GM20000 (cell line): ENCODE measurements around the gene ZDHHC7.
"Not testable (repeated sequence)": the region's sequence is repeated elsewhere in the genome, so short reads cannot be mapped to it uniquely, and the experiment has no call there.

Experiments
- DNase-seq: peaks from one replicate; pipeline ENCODE4 v3.0.0; 2012; ENCODE audit warnings: low spot score
- TF ChIP-seq, protein P1 (sequence below): IDR thresholded peaks from 2 replicates; pipeline ENCODE4 v1.5.1; 2012; ENCODE audit warnings: mild to moderate bottlenecking, control low read depth; ENCODE audit errors: extremely low read depth, missing control alignments

The ZDHHC7 gene

GRCh38 chr16:84948851-84949610, 62.3 kb downstream of the ZDHHC7 start:
- TF ChIP-seq, protein P1, sequence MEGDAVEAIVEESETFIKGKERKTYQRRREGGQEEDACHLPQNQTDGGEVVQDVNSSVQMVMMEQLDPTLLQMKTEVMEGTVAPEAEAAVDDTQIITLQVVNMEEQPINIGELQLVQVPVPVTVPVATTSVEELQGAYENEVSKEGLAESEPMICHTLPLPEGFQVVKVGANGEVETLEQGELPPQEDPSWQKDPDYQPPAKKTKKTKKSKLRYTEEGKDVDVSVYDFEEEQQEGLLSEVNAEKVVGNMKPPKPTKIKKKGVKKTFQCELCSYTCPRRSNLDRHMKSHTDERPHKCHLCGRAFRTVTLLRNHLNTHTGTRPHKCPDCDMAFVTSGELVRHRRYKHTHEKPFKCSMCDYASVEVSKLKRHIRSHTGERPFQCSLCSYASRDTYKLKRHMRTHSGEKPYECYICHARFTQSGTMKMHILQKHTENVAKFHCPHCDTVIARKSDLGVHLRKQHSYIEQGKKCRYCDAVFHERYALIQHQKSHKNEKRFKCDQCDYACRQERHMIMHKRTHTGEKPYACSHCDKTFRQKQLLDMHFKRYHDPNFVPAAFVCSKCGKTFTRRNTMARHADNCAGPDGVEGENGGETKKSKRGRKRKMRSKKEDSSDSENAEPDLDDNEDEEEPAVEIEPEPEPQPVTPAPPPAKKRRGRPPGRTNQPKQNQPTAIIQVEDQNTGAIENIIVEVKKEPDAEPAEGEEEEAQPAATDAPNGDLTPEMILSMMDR = no peak
- no peak for DNase-seq

DNA sequence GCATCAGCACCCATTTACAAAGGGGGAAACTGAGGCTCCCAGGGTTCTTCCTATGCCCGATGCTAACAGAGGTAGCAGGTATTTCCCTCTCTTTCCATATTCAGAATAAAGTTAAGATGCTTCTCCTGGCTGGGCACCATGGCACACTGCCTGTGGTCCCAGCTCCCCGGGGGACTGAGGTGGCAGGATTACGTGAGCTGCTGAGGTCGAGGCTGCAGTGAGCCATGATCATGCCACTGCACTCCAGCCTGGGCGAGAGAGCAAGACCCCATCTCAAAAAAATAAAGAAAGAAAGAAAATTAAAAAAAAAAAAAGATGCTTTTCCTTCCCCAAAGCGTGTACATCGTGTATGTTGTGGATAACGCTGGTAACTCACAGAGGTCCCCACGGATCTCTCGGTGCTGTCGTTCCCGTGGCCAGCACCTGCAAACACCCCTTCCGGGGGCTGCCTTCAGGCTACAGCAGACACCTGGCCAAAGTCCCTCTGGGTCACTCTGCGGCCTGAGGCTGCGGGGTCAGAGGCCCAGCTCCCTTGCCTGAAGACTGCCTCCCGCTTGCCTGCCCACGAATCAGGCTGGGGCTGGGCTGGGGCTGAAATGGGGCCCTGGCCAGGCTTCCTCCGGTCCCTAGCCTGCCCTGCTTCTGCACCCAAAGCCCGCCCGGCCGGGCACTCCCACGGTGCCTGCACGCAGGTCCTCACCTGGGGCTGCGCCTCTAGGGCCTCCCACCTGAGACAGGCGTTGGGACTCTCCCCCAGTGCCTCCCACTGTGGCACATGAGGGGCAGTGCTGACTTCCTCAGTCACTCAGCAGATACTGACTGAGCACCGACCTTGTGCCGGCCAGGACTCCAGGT, 63.1 kb downstream of the ZDHHC7 start:
- TF ChIP-seq, protein P1 = no peak

GRCh38 chr16:84947022-84947421, 64.3 kb downstream of the ZDHHC7 start:
- no peak for DNase-seq
- TF ChIP-seq, protein P1 = no peak

More for the DNA sequence above, 63.1 kb downstream of the ZDHHC7 start:
- DNase-seq = no peak

DNA sequence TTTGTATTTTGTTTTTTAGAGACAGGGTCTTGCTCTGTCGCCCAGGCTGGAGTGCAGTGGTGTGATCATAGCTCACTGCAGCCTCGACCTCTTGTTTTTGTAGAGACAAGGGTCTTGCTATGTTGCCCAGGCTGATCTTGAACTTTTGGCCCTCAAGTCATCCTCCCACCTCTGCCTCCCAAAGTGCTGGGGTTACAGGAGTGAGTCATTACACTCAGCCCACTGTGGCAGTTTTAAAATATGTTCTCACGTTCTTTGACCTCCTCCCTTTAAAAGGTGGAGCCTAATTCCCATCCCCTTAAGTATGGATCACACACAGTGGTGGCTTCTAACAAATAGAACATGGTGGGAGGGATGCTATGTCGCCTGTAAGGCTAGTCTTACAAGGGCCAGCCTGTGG, 67.7 kb downstream of the ZDHHC7 start:
- TF ChIP-seq, protein P1 = no peak

GRCh38 chr16:84942786-84943185, 68.5 kb downstream of the ZDHHC7 start:
- no peak for DNase-seq
- TF ChIP-seq, protein P1 = no peak

More for the DNA sequence above, 67.7 kb downstream of the ZDHHC7 start:
- DNase-seq = no peak

DNA sequence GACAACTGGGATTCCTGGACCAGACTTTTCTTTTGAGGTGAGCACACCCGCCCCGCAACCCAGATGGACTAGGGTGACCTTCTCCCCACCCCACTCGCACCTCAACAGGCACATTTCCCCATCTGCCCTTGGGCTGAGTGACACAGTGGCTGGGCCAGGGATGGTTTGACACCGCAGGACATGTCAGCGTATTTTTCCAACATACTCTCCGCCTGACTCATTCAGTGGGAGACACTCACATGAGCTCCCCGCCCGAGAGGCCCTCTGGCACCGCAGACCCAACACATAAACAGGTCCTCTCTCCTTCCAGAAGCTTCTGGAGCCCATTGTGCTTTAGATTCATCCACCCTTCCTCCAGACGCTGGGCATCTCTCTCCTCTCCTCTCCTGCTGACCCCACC, 69.4 kb downstream of the ZDHHC7 start:
- no peak for DNase-seq
- TF ChIP-seq, protein P1 = no peak

- no peak for DNase-seq
- TF ChIP-seq, protein P1 = no peak
These were observed 70.4 kb downstream of the ZDHHC7 start for GRCh38 chr16:84940670-84941551.

DNA sequence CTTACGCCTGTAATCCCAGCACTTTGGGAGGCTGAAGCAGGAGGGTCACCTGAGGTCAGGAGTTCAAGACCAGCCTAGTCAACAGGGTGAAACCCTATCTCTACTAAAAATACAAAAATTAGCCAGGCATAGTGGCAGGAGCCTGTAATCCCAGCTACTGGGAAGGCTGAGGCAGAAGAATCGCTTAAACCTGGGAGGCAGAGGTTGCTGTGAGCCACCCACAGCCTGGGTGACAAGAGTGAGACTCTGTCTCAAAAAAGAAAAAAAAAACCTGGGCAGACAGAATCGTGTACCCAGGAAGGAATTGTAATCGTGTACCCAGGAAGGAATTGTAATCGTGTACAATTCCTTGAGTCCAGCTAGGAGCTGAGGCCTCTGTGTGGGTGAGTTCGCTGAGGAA, 72.7 kb downstream of the ZDHHC7 start:
- not testable (repeated sequence) for DNase-seq
